Activated CD4-positive, alpha-beta T cell treated with anti-CD3 and anti-CD28 coated beads, Interleukin-2, amount 50 U/mL, for 4 hours (primary cell): ENCODE measurements around the gene ARMH2.
A peak's percentile ranks its signal among the peaks of the same experiment; 100 is the strongest.
"Not testable (repeated sequence)": the region's sequence is repeated elsewhere in the genome, so short reads cannot be mapped to it uniquely, and the experiment has no call there.

Experiments
- DNase-seq, 2 experiments: peaks; one replicate each; pipeline ENCODE4 v3.0.0-alpha.2; 2020

The ARMH2 gene

DNA sequence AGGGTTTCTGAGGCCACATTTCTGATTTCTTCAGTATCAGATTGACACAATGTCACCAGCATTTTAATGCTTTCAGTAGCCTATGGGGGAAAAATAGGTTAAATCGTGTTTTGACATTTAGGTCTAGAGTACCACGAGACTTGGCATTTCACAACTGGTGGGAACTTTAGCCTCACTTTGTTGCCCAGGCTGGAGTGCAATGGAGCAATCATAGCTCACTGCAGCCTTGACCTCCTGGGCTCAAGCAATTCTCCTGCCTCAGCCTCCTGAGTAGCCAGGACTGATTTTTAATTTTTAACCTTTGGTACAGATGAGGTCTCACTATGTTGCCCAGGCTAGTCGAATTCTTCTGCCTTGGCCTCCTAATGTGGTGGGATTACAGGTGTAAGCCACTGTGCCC is 11.0 kb upstream of the ARMH2 start:
- DNase-seq = no peak

DNA sequence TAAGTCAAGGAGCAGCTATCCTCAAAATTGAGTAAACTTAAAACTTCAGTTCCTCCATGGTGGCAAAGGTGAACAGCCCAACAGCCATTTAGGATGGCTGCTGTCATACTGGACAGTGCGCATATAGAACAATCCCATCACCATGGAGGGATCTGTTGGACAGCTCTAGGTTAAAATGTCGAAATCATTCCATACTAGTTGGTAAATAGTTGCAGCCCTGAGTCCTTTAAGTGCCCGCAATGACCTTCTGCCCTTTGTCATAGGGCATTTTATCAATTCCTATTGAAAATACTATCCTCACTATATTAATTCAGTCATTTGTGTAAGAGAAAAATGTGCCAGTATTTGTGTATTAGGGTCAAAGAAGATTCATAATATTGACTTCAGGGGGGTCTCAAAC is 8.9 kb upstream of the ARMH2 start:
- no peak for DNase-seq

DNA sequence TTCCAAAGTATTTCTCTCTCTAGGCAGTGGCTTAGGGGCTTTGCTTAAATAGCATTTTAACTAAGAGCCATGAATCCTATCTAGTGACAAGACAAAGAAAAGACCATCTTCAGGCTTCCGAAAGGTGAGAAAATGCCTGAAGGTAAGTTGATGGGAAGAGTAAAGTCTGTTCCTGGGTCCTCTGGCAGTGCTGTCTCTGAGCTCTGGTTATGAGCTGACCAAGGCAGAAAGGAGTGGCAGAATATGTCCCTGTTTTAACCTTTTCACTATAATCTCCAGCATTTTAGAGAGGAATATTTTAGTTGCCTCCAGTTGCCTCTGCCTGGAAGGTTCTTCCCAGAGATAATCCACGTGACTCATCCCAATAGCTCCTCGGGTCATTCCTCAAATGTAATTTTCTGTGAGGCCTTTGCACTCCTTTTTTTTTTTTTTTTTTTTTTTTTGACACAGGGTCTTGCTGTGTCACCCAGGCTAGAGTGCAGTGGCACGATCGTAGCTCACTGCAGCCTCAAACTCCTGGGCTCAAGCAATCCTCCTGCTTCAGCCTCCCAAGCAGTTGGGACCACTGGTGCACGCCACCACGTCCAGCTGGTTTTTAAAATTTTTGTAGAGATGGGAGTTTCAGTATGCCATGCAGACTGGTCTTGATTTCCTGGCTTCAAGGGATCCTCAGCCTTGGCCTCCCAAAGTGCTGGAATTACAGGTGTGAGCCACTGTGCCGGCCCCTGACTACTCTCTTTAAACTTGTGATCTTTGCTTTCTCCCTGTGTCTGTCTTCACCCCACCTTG is 3.7 kb upstream of the ARMH2 start:
- DNase-seq = no peak

DNA sequence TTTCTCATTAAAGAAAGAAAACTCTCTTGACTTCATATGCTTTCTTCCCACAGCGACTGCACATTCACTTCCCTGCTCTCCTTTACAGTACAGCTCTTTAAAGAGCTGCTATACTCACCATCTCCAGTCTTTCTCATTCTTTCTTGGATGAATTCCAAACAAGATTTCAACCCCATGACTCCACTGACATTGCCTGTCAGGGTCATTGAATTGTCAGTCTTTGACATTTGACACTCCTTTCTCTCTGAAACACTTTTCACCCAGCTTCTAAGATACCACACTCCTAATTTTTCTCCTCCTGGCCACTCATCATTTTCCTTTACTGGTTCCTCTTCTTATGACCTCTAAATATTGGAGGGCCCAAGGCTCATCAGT is 811 bp upstream of the ARMH2 start:
- no peak for DNase-seq

DNA sequence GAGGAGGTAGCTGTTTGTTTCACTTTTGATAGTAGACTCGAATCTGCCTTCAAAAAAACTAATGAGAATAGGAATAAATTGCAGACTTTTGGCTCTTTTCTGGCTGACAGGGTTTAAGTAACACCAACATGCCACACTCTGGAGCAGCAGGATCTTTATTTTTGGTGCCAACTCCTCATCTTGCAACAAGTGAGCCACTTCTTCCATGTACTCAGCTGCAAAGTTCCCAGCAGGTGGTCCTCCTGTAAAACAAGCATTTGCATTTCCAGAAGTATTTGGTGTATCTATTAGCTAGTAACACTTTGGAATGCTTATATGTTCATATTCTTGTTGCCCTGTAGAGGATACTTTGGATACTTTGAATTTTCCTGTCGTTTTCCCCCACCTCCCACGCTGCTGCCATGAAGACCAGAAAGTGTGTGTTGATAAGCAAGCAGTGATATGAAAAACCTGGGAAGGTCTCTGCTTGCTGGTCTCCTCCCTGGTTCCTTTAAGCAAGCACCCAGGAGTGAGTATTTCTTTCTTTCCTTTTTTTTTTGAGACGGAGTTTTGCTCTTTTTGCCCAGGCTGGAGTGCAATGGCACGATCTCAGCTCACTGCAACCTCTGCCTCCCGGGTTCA is 1.0 kb downstream of the ARMH2 start:
- DNase-seq = no peak

DNA sequence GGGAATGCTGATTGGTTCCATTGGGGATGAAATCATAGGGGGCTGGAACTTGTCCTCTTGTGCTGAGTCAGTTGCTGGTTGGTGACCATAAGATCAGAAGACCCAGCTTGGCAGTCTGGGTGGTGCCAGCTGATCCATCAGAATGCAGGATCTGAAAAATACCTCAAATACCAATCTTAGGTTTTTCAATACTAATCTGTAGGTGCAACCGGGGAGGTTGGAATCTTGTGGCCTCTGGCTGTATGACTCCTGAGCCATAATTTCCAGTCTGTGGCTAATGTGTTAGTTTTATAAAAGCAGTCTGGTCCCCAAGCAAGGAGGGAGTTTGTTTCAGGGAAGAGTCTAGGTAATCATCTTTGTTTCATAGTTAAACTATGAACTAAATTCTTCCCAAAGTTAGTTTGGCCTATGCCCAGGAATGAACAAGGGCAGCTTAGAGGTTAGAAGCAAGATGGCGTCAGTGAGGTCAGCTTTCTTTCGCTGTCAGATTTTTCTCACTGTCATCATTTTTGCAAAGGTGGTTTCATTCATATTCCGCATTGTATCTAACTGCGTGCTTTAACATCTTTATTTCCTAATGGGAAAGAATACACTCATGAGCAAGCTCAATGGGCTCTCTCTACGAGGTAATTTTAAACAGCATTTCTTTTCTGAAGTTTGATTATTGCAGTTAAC is 2.0 kb downstream of the ARMH2 start:
- no peak for DNase-seq

DNA sequence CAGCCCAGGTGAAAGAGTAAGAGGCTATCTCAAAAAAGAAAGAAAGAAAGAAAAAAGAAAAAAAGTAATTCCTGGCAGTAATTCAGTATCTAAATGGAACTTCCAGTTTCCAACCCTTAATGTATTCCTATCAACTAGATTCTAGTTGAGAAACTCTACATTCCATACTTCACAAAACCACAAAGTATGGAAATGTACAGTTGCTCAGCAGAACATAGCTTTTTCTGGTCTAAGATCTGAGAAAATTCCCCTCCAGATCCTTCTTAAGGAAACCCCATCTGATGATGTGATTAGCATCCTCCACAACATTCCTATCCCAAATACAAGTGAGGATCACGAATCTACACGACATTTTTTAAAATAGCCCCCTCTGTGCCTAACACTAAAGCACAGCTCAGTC is 3.6 kb downstream of the ARMH2 start:
- DNase-seq = no peak

DNA sequence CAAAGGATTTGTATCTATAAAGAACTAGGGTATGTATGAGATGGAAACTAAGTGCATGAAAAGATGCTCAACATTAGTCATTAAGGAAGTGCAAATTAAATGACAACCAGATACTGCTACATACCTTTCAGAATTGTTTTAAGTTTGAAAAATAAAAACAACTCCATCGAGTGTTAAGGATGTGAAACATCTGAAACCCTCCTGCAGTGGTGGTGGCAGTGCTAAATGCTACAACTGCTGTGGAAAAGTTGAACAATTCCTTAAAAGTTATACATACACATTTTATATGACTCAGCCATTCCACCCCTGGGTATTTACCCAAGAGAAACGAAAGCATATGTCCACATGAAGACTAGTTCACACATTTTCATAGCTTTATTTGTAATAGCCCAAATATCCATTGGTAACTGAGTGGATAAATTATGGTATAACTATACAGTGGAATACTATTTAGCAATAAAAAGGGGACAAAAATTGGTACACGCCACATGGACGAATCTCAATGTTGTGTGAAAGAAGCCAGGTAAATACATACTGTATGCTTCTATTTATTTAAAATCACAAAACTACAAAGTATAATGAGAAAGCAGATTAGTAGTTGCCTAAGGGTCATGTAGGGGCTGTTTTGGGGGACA is 10.6 kb downstream of the ARMH2 start:
- no peak for DNase-seq

DNA sequence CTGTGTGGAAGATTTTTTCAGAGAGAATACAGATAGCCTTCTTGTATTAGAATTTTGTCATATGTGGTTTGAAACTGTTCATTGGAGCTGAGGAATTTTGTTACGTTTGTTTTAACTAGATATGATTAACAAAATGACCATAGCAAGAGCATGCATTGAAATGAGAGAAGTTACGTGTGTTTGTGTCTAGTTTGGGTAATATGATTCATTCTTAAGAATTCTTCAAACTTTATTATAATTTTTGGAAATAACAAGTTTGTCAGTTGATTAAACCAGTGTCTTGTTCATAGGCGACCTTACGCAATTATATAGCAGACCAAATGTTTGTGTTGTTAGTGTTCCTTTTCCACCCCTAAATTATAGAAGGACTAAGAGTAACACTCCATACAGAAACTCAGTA is 18.5 kb downstream of the ARMH2 start:
- DNase-seq = no peak

DNA sequence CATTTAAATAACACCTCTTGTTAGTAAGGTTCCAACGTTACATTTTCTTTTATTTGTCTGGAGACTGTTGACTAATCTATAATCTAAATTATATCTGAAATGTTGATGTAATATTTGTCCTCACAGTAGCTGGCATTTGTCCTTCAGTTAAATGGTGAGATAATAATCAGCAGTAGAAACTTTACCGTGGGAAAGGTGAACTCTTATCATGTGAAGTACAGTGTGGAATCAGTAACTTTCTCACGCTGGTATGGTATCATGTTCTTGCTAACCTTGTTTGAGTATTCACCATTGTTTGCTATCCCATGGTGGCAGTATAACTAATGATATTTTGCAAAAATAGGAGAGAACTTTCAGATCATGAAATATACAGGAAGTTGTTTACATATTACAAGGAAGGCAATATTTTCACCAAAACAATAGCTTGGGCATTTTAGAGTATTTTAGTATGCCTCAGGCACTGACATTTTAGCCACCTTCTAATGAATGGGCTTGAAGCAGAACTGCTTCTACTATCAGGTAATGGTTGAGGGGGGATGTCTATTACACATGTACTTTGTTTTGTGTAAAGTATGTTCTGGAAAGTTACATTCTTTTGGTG is 19.2 kb downstream of the ARMH2 start:
- DNase-seq = no peak

DNA sequence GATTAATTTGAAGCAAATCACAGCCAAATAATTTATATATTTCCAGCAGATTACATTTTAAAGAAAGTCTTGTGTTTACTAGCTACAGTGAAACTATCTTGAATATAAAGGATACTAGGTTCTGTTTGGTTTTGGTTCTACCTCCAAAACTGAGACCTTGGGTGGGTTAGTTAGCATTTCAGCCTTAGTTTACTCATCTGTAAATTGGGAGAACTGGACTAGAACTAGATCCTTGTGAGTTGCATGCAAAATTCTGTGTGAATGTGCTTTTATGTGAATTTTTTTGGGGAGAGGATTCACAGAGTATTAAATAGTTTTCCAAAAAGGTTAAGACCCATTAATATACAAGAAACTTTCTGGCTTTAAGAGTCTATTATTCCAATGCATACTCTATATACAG is 19.8 kb downstream of the ARMH2 start:
- DNase-seq = no peak

DNA sequence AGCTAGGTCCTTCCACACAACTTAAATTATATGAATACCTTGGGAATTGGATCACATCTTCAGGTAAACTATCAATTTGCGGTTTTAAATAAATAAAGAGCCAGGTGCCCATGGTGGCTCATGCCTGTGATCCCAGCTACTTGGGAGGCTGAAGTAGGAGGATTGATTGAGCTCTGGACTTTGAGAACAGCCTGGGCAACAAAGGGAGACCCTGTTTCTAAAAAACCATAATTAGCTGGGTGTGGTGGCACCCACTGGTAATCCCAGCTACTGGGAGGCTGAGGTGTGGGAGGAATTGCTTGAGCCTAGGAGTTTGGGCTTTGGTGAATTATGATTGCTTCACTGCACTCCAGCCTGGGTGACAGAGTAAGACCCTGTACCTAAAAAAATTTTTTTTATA is 20.6 kb downstream of the ARMH2 start:
- no peak for DNase-seq

DNA sequence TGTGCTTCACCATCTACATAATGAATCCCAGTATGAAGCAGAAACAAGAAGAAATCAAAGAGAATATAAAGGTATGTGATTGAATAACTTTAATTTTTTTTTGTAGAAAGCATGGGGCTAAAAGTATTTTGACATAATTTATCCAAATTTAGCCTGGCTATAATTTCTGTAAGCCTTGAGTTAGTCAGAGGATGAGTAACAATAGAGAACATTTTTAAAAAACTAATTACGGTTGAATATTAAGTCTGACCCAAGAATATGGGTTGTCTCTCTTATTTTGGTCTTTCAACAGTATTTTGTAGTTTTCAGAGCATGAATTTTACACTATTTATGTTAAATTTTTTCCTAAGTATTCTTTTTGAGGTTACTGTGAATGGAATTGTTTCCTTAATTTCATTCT is 21.5 kb downstream of the ARMH2 start:
- no peak for DNase-seq

DNA sequence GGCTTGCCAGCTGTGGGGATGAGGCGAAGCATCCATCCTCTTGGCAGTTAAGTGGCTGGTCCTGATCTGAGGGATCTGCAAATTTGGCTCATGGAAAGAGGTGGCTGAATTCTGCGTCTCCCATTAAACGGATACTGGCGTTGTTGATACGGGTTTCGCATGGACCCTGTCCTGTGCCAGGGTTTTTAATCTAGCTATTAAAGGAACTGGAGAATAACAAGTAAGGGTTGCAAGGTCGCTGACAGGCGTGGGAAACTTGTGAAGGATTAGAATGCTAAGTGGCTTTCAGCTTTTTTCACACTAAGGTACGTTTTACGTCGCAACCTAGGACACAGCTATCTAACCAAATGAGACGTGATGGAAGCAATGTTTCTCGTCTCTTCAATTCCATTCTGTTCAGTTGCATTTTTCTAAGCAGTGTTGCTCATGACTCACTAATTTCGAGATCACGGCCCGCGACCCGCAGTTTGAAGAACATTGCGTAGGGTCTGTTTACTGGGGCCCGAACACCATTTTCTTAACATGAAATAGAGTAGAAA is 23.1 kb downstream of the ARMH2 start:
- peak; percentile 29 to 30 for DNase-seq

DNA sequence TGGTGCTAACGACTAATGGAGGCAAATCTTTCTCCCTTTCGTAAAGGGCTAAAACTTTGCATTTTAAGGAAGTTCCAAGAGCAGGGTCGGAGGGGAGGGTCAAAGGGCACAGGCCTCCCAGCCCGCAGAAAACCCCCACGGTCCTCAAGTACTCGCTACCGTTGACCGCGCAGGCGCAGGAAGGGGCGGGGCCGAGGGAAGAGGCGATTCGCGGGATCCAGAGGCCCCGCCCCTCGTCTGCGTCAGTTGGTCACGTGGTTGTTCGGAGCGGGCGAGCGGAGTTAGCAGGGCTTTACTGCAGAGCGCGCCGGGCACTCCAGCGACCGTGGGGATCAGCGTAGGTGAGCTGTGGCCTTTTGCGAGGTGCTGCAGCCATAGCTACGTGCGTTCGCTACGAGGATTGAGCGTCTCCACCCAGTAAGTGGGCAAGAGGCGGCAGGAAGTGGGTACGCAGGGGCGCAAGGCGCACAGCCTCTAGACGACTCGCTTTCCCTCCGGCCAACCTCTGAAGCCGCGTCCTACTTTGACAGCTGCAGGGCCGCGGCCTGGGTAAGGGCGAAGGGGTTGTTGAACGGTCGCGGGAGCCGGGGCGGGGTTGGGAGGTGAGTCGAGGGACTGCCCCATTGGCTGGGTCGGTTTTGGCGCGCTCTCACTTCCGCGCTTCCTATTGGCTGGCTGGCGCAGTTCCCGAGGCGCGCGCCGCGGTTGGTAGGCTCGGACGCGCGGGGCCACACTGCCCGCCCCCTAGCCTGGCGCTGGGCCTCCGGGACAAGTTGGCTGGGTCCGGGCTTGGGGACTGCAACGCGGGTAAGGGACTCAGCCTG is 23.8 kb downstream of the ARMH2 start, which contains the start of gene GMNN:
GMNN (plus strand) TSS at position 242 of the 824 bp plus-strand sequence. CDS start 2,310 bp downstream, outside the sequence.
- DNase-seq = peak; percentile 97

DNA sequence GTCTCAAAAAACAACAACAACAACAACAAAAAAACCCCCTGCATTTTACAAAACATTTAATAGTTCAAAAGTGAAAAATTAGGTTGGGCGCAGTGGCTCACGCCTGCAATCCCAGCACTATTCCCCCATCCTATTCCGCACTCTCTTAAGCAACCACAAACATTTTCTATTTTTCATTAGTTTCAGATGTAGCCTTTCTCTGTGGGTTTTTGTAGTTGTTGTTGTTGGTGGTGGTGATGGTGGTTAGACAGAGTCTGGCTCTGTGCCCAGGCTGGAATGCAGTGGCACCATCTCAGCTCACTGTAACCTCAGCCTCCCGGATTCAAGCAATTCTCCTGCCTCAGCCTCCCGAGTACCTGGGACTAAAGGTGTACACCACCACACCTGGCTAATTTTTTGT is 30.4 kb downstream of the ARMH2 start:
- no peak for DNase-seq

DNA sequence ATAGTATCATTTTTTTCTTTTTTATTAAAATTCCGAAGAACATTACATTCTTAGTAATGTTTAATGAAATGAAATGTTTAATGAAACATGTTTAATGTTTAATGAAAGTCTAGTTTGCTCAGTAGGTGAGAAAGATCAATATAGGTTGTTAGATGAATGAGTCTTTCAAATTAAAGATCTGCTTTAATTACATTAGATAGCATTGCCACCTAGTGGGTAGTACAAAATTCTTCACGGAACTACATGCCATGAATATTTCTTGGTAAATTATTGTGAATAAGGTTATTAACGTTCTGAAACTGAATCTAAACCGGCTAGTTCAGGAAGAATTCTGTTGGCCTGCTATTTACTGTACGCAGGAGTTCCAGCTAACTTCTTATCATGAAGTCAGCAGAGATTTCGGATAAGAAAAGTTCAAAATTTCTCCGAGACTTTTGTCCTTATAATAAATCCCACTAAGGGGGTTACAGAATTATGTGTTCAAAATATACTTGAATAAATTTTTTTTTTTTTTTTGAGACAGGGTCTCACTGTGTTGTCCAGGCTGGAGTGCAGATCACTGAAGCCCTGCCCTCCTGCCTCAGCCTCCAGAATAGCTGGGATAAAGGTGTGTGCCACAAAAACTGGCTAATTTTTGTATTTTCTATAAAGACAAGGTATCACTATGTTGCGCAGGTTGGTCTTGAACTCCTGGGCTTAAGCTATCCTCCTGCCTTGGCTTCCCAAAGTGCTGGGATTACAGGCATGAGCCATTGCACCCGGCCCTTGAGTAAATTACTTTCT is 31.8 kb downstream of the ARMH2 start:
- no peak for DNase-seq

DNA sequence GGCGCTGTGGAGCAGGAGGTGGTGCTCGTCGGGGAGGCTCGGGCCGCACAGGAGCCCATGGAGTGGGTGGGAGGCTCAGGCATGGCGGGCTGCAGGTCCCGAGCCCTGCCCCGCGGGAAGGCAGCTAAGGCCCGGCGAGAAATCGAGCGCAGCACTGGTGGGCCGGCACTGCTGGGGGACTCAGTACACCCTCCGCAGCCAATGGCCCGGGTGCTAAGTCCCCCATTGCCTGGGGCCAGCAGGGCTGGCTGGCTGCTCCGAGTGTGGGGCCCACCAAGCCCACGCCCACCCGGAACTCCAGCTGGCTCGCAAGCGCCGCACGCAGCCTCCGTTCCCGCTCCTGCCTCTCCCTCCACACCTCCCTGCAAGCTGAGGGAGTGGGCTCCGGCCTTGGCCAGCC is 32.7 kb downstream of the ARMH2 start:
- not testable (repeated sequence) for DNase-seq

DNA sequence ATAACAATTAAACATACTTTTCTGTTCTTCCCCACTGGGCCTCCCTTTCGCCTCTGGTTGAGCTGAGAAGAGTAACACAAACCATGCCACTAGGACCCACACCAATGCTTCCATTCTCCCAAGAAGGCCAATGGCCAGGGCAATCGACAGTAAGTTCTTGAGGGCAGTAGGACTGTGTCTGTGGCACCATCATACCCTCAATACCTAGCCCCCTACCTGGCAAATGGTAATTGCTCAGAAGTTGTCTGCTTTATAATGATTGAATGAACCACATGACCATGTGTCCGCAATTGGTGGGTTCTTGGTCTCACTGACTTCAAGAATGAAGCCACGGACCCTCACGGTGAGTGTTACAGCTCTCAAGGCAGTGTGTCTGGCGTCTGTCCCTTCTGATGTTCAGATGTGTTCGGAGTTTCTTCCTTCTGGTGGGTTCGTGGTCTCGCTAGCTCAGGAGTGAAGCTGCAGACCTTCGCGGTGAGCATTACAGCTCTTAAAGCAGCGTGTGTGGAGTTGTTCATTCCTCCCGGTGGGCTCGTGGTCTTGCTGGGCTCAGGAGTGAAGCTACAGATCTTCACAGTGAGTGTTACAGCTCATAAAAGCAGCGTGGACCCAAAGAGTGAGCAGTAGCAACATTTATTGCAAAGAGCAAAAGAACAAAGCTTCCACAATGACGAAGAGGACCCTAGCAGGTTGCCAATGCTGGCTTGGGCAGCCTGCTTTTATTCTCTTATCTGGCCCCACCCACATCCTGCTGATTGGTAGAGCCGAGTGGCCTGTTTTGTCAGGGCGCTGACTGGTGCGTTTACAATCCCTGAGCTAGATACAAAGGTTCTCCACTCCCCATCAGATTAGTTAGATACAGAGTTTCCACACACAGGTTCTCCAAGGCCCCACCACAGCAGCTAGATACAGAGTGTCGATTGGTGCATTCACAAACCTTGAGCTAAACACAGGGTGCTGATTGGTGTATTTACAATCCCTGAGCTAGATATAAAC is 33.6 kb downstream of the ARMH2 start:
- DNase-seq = not testable (repeated sequence)

DNA sequence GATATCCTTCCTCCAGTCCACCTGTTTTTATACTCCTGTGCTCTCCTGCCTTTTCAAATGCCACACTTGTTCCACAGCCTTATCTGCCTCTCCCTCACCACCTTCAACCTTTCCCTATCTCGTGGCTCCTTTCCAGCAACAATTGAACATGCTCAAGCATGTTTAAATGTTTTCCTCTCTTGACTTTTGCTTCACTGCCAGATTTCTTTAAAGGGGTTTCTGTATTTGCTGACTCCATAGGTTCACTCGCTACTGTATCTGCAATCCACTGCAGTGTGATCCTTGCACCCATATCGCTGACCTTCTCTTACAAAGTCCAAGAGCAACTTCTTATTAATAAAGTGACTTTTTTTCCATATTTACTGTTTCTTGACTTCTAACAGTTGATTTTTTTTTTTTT is 35.1 kb downstream of the ARMH2 start:
- DNase-seq = no peak
